Nephron (organoid): Measurements from ENCODE around the gene PCBP3.
A peak's percentile ranks its signal among the peaks of the same experiment; 100 is the strongest.

Experiments
- H3K27ac Mint-ChIP-seq, 3 experiments: 2 replicates each; pipeline ENCODE4 v1.8.0; 2020; ENCODE audit warnings: mixed read lengths in 3 of 3, mild to moderate bottlenecking in 2 of 3, moderate library complexity in 1 of 3
- H3K27me3 Mint-ChIP-seq: 2 replicates; pipeline ENCODE4 v1.8.0; 2021; ENCODE audit warnings: low read depth, mild to moderate bottlenecking, moderate library complexity, mixed read lengths
- H3K36me3 Mint-ChIP-seq: 2 replicates; pipeline ENCODE4 v1.8.0; 2020; ENCODE audit warnings: low read depth, mixed read lengths
- H3K4me1 Mint-ChIP-seq: 2 replicates; pipeline ENCODE4 v1.8.0; 2020; ENCODE audit warnings: mixed read lengths
- H3K4me3 Mint-ChIP-seq, 3 experiments: 2 replicates each; pipeline ENCODE4 v1.8.0; 2020; ENCODE audit warnings: mild to moderate bottlenecking in 3 of 3, mixed read lengths in 3 of 3, moderate library complexity in 2 of 3
- H3K9me3 Mint-ChIP-seq: 2 replicates; pipeline ENCODE4 v1.8.0; 2020; ENCODE audit warnings: mixed read lengths
- CTCF ChIP-seq, 3 experiments: fragments of 200-600 bp; sonication (generic); IDR thresholded peaks; one replicate each; pipeline ENCODE4 v1.5.0; 2021; ENCODE audit warnings: antibody characterized with exemption in 3 of 3; ENCODE audit not compliant: unreplicated experiment in 3 of 3

Gene PCBP3

GRCh38 chr21:45966791-45967394 is 323.4 kb downstream of the PCBP3 start:
- Mint-ChIP-seq H3K4me3 (no peak overlapping the region), H3K9me3 (peaks cover 22% of the 10 kb centered on the region), H3K4me1 (peaks cover 26% of the 10 kb centered on the region), H3K36me3 (peaks cover 4% of the 10 kb centered on the region), H3K27ac (peak overlapping the region in 2 of 3 experiments; percentile 8 to 19), H3K27me3 (peaks cover 6% of the 10 kb centered on the region)
- TF ChIP-seq CTCF (IDR thresholded peaks at IDR 0.05; ENCODE audit: unreplicated experiment in 3 of 3), result no peak

- Mint-ChIP-seq H3K4me1 (peaks cover 33% of the 10 kb centered on the region), H3K27ac (peak overlapping the region; percentile 87 to 88 (median 88)), H3K36me3 (no peaks in the 10 kb centered on the region), H3K4me3 (peak overlapping the region; percentile 15 to 60 (median 53)), H3K27me3 (no peaks in the 10 kb centered on the region), H3K9me3 (no peaks in the 10 kb centered on the region)
- no peak for TF ChIP-seq CTCF (IDR thresholded peaks at IDR 0.05; ENCODE audit: unreplicated experiment in 3 of 3)
These were observed 326.6 kb downstream of the PCBP3 start for GRCh38 chr21:45969921-45970673.

DNA sequence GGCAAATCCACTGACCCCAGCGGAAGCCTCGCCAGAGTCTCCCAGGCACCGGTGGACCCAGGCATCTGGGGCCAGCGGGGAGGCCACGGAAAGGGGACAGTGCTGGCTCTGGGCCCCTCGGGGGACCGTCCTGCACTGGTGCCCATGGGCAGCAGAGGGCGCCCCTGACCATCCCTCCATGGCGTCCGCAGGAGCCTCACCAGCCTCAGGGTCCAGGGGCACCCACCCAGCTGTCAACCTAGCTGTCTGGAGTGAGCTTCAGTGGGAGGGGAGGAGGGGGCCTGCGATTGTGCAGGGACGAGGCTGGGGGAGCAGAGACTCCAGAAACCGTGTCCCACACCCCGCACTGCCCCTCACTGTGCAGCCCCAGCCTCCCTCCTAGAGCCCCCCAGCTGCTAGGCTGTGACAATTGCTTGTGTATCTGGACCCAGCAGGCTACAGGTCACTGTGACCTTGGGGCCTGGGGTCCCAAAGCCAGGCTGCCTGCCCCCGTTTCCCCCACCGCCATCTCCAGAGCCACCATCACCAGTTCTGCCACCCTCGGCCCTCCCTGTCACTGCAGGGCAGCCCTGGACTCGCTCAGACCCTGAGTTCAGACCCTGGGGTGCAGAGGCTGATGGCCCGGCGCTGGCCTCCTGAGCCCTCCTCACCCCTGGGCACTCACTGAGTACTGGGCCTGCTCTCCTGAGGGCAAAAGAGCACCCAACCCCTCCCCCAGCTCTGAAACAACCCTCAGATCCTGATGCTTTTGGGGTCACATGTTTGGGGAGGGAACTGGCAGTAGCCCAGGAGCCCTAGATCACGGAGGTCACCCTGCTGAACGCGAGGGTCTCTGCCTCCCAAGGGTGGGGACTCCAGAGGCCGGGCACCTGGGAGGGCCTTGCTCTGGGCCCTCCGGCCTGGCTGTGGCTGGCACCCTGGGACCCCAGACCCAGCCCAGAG is 327.4 kb downstream of the PCBP3 start:
- TF ChIP-seq CTCF (IDR thresholded peaks at IDR 0.05; ENCODE audit: unreplicated experiment in 3 of 3), result peak; percentile 93 to 95 (median 94)
- no peaks in the 10 kb centered on the region for H3K36me3 Mint-ChIP-seq
- no peaks in the 10 kb centered on the region for H3K9me3 Mint-ChIP-seq
- H3K4me1 Mint-ChIP-seq, result peaks cover 37% of the 10 kb centered on the region
- H3K4me3 Mint-ChIP-seq, result no peak overlapping the region
- peaks cover 7% of the 10 kb centered on the region for H3K27me3 Mint-ChIP-seq
- H3K27ac Mint-ChIP-seq, result peak overlapping the region; percentile 76 to 90 (median 90)

DNA sequence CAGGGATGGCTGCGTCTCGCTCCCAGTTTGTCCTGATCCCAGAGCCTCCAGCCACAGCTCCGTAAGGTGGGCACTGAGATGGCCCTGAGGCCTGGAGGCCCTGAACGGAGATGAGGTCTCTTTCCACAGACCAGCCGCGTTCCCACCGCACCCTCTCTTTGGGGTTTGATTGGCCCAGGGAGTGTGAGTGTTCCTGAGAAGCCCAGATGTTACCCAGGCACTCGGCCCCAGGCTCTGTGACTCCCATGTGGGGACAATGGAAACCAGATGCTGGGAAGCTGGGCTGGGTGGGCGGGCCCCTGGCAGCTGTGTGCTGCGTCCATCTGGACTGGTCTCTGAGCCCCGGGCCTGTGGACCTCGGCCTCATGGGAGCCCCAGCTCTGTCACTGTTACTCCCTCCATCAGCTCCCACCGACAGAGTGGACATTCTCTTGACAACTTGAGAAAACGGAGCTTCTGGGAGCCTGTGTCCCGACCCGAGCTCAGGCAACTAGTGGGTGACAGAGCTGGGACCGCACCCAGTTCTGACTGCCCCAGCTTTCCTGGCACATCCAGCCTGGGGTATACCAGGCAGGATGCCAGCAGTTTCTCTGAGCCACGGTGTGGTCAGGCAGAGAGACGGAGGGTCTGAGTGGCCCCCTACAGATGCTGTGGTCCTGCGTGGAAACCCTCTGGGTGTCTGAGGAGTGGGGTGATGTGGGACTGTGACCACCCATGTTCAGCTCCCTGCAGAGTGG is 328.3 kb downstream of the PCBP3 start:
- Mint-ChIP-seq H3K27ac (peak overlapping the region; percentile 76 to 90 (median 90)), H3K4me3 (no peak overlapping the region), H3K36me3 (no peaks in the 10 kb centered on the region), H3K4me1 (peaks cover 44% of the 10 kb centered on the region), H3K9me3 (no peaks in the 10 kb centered on the region), H3K27me3 (peaks cover 7% of the 10 kb centered on the region)
- TF ChIP-seq CTCF (IDR thresholded peaks at IDR 0.05; ENCODE audit: unreplicated experiment in 3 of 3), result no peak

- Mint-ChIP-seq H3K27me3 (peaks cover 7% of the 10 kb centered on the region), H3K27ac (peak overlapping the region; percentile 63 to 90 (median 76)), H3K9me3 (no peaks in the 10 kb centered on the region), H3K36me3 (no peaks in the 10 kb centered on the region), H3K4me3 (no peak overlapping the region), H3K4me1 (peaks cover 44% of the 10 kb centered on the region)
- TF ChIP-seq CTCF (IDR thresholded peaks at IDR 0.05; ENCODE audit: unreplicated experiment in 3 of 3), result no peak
These were observed 328.8 kb downstream of the PCBP3 start for GRCh38 chr21:45972353-45972715.
